ENCODE measurements around the gene USP25.
A peak's percentile ranks its signal among the peaks of the same experiment; 100 is the strongest.

USP25 gene, protein sequence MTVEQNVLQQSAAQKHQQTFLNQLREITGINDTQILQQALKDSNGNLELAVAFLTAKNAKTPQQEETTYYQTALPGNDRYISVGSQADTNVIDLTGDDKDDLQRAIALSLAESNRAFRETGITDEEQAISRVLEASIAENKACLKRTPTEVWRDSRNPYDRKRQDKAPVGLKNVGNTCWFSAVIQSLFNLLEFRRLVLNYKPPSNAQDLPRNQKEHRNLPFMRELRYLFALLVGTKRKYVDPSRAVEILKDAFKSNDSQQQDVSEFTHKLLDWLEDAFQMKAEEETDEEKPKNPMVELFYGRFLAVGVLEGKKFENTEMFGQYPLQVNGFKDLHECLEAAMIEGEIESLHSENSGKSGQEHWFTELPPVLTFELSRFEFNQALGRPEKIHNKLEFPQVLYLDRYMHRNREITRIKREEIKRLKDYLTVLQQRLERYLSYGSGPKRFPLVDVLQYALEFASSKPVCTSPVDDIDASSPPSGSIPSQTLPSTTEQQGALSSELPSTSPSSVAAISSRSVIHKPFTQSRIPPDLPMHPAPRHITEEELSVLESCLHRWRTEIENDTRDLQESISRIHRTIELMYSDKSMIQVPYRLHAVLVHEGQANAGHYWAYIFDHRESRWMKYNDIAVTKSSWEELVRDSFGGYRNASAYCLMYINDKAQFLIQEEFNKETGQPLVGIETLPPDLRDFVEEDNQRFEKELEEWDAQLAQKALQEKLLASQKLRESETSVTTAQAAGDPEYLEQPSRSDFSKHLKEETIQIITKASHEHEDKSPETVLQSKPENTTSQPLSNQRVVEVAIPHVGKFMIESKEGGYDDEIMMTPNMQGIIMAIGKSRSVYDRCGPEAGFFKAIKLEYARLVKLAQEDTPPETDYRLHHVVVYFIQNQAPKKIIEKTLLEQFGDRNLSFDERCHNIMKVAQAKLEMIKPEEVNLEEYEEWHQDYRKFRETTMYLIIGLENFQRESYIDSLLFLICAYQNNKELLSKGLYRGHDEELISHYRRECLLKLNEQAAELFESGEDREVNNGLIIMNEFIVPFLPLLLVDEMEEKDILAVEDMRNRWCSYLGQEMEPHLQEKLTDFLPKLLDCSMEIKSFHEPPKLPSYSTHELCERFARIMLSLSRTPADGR

GRCh38 chr21:15729674-15730483, at the start of gene USP25:
Gene USP25 (plus strand): TSS chr21:15729982. CDS start chr21:15730394, 412 bp downstream.
- peak; percentile 69 to 83 (median 77) for DNase-seq

GRCh38 chr21:15682186-15682895, 47.4 kb upstream of the USP25 start:
- DNase-seq = no peak

GRCh38 chr21:15682977-15683376, 46.8 kb upstream of the USP25 start:
- DNase-seq = no peak

- DNase-seq = no peak
Observed at GRCh38 chr21:15686506-15686905, 43.3 kb upstream of the USP25 start.

DNA sequence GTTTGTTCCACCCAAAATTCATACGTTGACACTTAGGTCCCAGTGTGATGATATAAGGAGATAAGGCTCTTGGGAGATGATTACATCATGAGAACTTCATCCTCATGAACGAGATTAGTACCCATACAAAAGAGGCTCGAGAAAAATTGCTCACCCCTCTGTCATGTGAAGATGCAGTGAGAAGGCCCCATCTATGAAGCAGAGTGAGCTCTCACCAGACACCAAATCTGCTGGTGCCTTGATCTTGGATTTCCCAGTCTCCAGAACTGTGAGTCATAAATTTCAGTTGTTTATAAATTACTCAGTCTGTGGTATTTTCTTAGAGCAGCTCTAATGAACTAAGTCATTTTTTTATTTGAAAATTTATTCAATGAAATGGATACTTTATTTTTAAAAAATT, 42.6 kb upstream of the USP25 start:
- DNase-seq = no peak

DNA sequence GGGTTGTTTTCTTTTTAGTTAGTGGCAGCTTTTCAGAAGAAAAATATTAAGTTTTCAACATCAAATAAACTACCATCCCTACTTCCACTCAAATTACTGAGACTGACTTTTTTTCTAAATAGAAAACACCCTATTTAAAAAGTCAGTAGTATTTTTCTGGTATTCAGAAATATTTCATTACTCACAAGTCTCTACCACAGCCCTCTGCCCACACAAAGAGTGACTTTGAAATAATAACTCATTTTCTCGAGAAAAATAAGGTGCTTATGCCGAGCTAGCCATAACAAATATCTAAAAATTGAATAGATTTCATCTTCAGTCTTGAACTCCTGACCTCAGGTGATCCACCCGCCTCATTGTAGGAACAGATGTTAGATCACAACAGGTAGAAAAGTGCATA, 41.8 kb upstream of the USP25 start:
- no peak for DNase-seq

GRCh38 chr21:15688809-15689208, 41.0 kb upstream of the USP25 start:
- no peak for DNase-seq

- no peak for DNase-seq
Observed at GRCh38 chr21:15692711-15693110, 37.1 kb upstream of the USP25 start.

GRCh38 chr21:15695241-15695640, 34.5 kb upstream of the USP25 start:
- no peak for DNase-seq

DNA sequence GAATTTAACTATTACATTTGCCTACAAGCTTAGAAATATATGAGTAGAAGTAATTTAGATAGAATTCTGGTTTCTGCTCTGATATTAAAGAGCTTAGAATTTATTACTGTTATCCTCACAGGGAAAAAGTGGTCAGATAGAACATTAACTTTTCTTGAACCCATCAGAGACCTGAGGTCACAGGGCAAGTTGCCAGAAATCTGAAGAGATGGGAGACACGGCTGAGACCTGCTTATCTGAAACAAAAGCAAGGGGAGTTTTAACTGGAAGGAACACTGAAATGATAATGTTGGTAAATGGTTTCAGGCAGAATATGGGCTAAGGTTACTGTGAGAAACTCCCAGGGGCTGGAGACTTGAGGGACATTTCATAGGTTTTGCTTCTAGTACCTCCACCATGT, 28.0 kb upstream of the USP25 start:
- no peak for DNase-seq

DNA sequence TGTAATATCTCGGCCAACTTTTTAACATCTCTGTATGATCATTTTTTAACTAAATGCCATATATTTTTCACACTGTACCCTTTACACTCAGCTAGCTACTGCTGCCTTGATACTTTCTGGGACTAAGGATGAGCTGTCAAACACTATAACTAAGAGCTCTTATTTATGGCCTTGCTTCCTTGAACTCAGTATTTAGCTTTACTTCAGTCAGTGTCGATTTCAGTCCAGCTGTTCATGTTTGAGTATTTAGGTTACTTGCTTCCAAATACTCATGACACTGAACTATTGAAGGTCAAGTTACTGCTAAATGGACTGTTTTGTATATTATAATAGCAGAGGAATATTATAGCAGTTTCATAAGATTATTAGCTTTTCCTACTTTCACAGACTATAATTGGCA, 25.9 kb upstream of the USP25 start:
- no peak for DNase-seq

DNA sequence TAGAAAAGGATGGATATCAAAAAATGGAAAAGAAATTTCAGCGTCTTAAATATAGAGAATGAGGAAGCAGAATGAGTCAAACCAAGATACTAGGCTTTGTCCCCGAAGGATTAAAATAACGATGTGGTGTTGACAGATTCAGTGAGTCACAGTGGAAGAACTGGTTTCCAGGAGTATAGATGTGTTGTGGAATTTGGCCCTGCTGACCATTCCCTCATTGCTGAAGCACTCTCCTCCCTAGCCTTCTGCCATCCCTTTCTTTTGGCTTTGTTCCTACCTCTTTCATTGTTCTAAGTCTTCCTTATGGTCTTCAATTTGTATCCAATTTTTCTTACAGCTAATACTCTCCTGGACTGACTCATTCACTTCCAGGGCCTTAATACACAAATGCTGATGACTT, 23.1 kb upstream of the USP25 start:
- DNase-seq = no peak

- DNase-seq = no peak
Observed at GRCh38 chr21:15713412-15713811, 16.4 kb upstream of the USP25 start.

- no peak for DNase-seq
Observed at GRCh38 chr21:15718711-15719110, 11.1 kb upstream of the USP25 start.

DNA sequence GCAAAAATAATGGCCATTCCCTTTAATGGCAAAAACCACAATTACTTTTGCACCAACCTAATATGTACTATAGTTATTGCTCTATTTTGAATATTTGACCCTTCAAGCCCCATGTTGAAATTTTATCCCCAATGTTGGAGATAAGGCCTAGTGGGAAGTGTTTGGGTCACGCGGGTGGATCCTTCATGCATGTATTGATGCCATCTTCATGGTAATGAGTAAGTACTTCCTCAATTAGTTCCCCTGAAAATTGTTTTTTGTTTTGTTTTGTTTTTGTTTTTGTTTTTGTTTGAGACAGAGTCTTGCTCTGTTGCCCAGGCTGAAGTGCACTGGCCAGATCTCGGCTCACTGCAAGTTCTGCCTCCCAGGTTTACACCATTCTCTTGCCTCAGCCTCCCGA, 9.8 kb upstream of the USP25 start:
- DNase-seq = no peak

DNA sequence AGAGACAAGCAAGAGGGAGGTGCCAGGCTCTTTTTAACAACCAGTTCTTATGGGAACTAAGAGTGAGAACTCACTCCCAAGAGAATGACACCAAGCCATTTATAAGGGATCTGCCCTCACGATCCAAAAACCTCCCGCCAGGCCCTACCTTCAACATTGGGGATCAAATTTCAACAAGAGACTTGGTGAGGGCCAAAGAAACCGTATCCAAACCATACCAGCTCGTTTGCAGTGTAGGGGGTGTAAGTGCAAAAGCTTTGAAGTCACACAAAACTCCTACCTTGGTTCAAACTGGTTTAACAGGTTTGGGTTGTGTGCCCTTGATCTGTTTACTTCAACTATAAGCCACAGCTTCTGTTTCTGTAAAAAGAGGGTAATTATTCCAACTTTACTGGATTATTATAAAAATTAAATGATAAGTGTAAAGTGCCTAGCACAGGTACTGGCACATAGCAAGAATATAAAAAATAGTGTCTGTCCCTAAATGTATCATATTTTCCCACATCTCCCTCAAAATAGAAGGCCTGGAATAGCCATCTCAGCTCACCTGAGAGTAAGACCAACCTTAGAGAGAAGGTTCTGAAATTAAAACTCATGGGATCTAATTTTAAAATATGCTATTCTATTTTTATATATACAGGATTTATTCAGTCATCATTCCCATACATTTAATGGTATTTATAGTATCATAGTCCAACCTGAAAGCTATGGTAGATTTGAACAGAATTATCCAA, 7.0 kb upstream of the USP25 start:
- no peak for DNase-seq

GRCh38 chr21:15725949-15726348, 3.8 kb upstream of the USP25 start:
- DNase-seq = no peak

DNA sequence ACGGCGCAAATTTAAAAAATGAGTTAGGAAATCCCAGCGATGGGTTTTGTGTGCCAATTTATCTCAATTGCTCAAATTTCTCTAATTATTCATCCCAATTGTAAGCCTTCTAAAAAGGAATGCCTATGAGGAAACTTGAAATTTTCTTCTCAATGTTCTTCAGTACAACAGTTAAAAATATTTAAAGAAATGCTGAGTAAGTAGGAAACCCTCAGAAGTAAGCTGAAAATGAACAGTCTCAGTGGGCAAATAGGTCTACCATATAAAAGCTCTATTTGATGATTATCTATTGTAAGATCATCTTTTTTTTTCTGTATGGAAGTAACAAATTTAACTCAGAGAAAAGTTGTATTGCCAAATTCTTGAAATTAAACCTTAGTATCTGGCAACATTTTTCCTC, 1.7 kb upstream of the USP25 start:
- no peak for DNase-seq

DNA sequence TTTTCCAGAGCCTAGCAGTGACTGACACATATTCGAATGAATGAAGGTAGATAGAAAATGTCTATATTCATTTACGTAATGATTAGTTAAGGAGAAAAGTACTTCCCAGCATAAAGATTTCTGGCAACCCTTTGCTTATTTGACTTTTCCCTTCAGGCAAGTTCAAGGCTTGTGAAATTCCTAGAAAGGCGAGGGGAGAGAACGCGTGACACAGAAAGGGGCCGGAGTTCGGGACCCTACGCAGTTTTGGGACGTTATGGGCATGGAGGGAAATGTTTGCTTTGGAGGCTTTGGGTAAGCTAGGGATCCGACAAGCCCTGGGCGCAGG, 472 bp upstream of the USP25 start:
- no peak for DNase-seq

DNA sequence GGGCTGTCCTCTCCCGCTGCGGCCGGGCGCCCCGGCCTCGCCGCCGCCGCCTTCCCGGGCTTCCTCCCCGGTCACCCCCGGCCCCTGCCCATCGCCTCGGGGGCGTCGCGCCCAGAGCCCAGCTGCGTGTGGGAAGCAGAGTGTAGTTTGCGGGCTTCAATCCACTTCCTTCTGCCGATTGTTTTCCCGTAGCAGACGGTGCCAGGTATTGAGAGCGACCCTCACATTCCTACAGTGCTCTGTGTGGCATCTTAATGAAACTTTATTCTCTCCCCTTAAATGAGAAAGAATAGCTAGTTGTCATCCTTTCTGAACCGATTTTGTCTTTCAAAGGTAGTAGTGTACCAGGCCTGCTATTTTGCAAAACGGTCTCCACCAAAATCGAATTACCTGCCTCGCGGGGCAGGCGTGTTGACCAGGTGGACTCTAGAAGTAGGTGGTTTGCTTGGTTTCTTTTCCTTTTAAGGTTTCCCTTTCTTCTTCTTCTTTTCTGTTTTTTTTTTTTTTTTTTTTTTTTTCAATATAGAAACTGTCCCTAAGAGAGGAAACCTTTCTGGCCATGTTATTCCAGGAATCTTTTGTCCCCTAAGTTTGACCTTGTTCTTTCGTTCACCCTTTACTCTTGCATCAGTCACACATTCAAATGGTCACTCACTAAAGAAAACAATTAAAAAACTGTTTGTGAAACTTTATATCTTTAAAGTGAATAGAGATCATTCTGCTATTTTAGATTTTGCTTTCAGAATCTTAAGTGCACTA, 881 bp downstream of the USP25 start:
- DNase-seq = no peak

DNA sequence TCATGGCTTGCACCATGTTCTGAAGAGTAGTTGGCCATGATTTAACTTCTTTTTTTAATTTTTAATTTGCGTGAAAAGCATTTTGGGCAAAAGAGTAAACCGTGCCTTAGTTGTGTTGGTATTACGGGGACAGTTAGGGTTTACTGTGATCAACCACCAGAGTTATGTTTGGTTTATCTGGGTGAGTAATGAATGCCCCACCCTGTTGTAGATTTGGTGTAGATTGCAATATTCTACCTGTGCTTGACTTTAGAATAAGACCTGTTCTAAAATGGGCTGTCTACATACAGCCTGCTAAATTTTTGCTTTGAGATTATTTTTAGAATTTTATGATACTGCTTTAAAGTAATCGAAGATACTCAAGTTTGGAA, 1.4 kb downstream of the USP25 start:
- no peak for DNase-seq
